ENCODE measurements around the gene THRAP3.

THRAP3 gene

GRCh38 chr1:36323636-36324352 is 99.6 kb downstream of the THRAP3 start, which contains the start of gene EVA1B:
Gene EVA1B (minus strand): TSS chr1:36323645. CDS start chr1:36323037, 608 bp downstream.
- ChIA-PET POLR2A (interaction anchor here (0.8 kb wide), 1 partner anchor 31 kb away, joined by 3 read pairs; no protein-coding TSS in a partner anchor), CTCF (interaction anchor here (1.3 to 3.2 kb wide), 6 partner anchors 12 to 74 kb away, joined by 4 to 15 read pairs (median 5); partner anchors contain the start of gene LSM10)
- Histone ChIP-seq H3K27me3 (replicated peaks in 2 of 5; ENCODE audit: control insufficient read depth in 4 of 5, insufficient read depth in 5 of 5, low read length in 4 of 5) (no peaks in the 10 kb centered on the region), H3K9me3 (ENCODE audit: control extremely low read depth in 1 of 5, control insufficient read depth in 4 of 5, insufficient read depth in 2 of 5, low read depth in 1 of 5, low read length in 4 of 5) (no peaks in the 10 kb centered on the region), H3K27ac (ENCODE audit: insufficient read depth in 1 of 2, low read depth in 1 of 2, low read length in 2 of 2, poor library complexity in 1 of 2, severe bottlenecking in 2 of 2) (peak within 1 kb of the TSS; percentile 50 to 79), H3K4me1 (ENCODE audit: control extremely low read depth in 1 of 4, control insufficient read depth in 4 of 4, insufficient read depth in 4 of 4, low read length in 3 of 4) (peaks cover 4 to 69% (median 67%) of the 10 kb centered on the region in 4 experiments), H3K36me3 (ENCODE audit: control insufficient read depth in 4 of 4, insufficient read depth in 4 of 4, low read length in 3 of 4) (peaks cover 0 to 11% (median 0%) of the 10 kb centered on the region in 4 experiments), H3K4me3 (ENCODE audit: control insufficient read depth in 1 of 7, extremely low read depth in 1 of 7, insufficient read depth in 4 of 7, low read depth in 2 of 7, low read length in 6 of 7) (peak within 1 kb of the TSS; percentile 31 to 86 (median 76))
- DNase-seq: peak in 2 of 3 donors; percentile 66 to 73
- WGBS (ENCODE audit: insufficient coverage): 4% methylated on average over 18 of the region's 36 CpGs

GRCh38 chr1:36324353-36324703 is 100.1 kb downstream of the THRAP3 start:
- WGBS (ENCODE audit: insufficient coverage): 7% methylated on average over 3 of the region's 9 CpGs
- peaks cover 0 to 11% (median 0%) of the 10 kb centered on the region in 4 experiments for H3K36me3 ChIP-seq (ENCODE audit: control insufficient read depth in 4 of 4, insufficient read depth in 4 of 4, low read length in 3 of 4)
- CTCF ChIA-PET: interaction anchor here (1.0 to 3.2 kb wide), 6 partner anchors 13 to 73 kb away, joined by 3 to 15 read pairs (median 4); partner anchors contain the start of gene LSM10
- H3K4me1 ChIP-seq (ENCODE audit: control extremely low read depth in 1 of 4, control insufficient read depth in 4 of 4, insufficient read depth in 4 of 4, low read length in 3 of 4): peaks cover 4 to 73% (median 72%) of the 10 kb centered on the region in 4 experiments
- DNase-seq: no peak
- H3K4me3 ChIP-seq (ENCODE audit: control insufficient read depth in 1 of 7, extremely low read depth in 1 of 7, insufficient read depth in 4 of 7, low read depth in 2 of 7, low read length in 6 of 7): peak overlapping the region in 3 of 7 experiments; percentile 2 to 86 (median 77)
- no peaks in the 10 kb centered on the region for H3K9me3 ChIP-seq (ENCODE audit: control extremely low read depth in 1 of 5, control insufficient read depth in 4 of 5, insufficient read depth in 2 of 5, low read depth in 1 of 5, low read length in 4 of 5)
- H3K27ac ChIP-seq (ENCODE audit: insufficient read depth in 1 of 2, low read depth in 1 of 2, low read length in 2 of 2, poor library complexity in 1 of 2, severe bottlenecking in 2 of 2): peak overlapping the region in 1 of 2 experiments; percentile 79
- POLR2A ChIA-PET: interaction anchor here (0.8 kb wide), 1 partner anchor 31 kb away, joined by 3 read pairs; no protein-coding TSS in a partner anchor
- H3K27me3 ChIP-seq (replicated peaks in 2 of 5; ENCODE audit: control insufficient read depth in 4 of 5, insufficient read depth in 5 of 5, low read length in 4 of 5): no peaks in the 10 kb centered on the region

GRCh38 chr1:36326499-36326898 is 102.3 kb downstream of the THRAP3 start:
- Histone ChIP-seq H3K4me1 (ENCODE audit: control extremely low read depth in 1 of 4, control insufficient read depth in 4 of 4, insufficient read depth in 4 of 4, low read length in 3 of 4) (peaks cover 4 to 59% (median 58%) of the 10 kb centered on the region in 4 experiments), H3K36me3 (ENCODE audit: control insufficient read depth in 4 of 4, insufficient read depth in 4 of 4, low read length in 3 of 4) (peaks cover 0 to 6% (median 0%) of the 10 kb centered on the region in 4 experiments), H3K27me3 (replicated peaks in 2 of 5; ENCODE audit: control insufficient read depth in 4 of 5, insufficient read depth in 5 of 5, low read length in 4 of 5) (no peaks in the 10 kb centered on the region), H3K9me3 (ENCODE audit: control extremely low read depth in 1 of 5, control insufficient read depth in 4 of 5, insufficient read depth in 2 of 5, low read depth in 1 of 5, low read length in 4 of 5) (no peaks in the 10 kb centered on the region), H3K4me3 (ENCODE audit: control insufficient read depth in 1 of 7, extremely low read depth in 1 of 7, insufficient read depth in 4 of 7, low read depth in 2 of 7, low read length in 6 of 7) (no peak overlapping the region), H3K27ac (ENCODE audit: insufficient read depth in 1 of 2, low read depth in 1 of 2, low read length in 2 of 2, poor library complexity in 1 of 2, severe bottlenecking in 2 of 2) (no peak overlapping the region)
- ChIA-PET POLR2A (interaction anchor here (1.1 kb wide), 1 partner anchor 24 kb away, joined by 3 read pairs; no protein-coding TSS in a partner anchor), CTCF (interaction anchor here (0.9 to 3.2 kb wide), 8 partner anchors 16 to 138 kb away, joined by 3 to 15 read pairs (median 4); partner anchors contain the start of gene SH3D21)
- peak in 2 of 3 donors; percentile 72 to 73 for DNase-seq
- 36% methylated on average over 5 of the region's 6 CpGs for WGBS (ENCODE audit: insufficient coverage)

GRCh38 chr1:36327421-36328087 is 103.3 kb downstream of the THRAP3 start:
- H3K27me3 ChIP-seq (replicated peaks in 2 of 5; ENCODE audit: control insufficient read depth in 4 of 5, insufficient read depth in 5 of 5, low read length in 4 of 5): no peaks in the 10 kb centered on the region
- 84% methylated on average over 9 of the region's 9 CpGs for WGBS (ENCODE audit: insufficient coverage)
- no peak overlapping the region for H3K27ac ChIP-seq (ENCODE audit: insufficient read depth in 1 of 2, low read depth in 1 of 2, low read length in 2 of 2, poor library complexity in 1 of 2, severe bottlenecking in 2 of 2)
- ChIA-PET POLR2A (interaction anchor here (1.1 kb wide), 1 partner anchor 22 kb away, joined by 3 read pairs; no protein-coding TSS in a partner anchor), CTCF (interaction anchor here (0.9 to 2.2 kb wide), 3 partner anchors 15 to 99 kb away, joined by 3 to 9 read pairs (median 5); partner anchors contain the start of gene SH3D21)
- H3K4me3 ChIP-seq (ENCODE audit: control insufficient read depth in 1 of 7, extremely low read depth in 1 of 7, insufficient read depth in 4 of 7, low read depth in 2 of 7, low read length in 6 of 7): no peak overlapping the region
- H3K9me3 ChIP-seq (ENCODE audit: control extremely low read depth in 1 of 5, control insufficient read depth in 4 of 5, insufficient read depth in 2 of 5, low read depth in 1 of 5, low read length in 4 of 5): no peaks in the 10 kb centered on the region
- DNase-seq: peak in 2 of 3 donors; percentile 72 to 75
- H3K4me1 ChIP-seq (ENCODE audit: control extremely low read depth in 1 of 4, control insufficient read depth in 4 of 4, insufficient read depth in 4 of 4, low read length in 3 of 4): peaks cover 4 to 49% (median 48%) of the 10 kb centered on the region in 4 experiments
- no peaks in the 10 kb centered on the region for H3K36me3 ChIP-seq (ENCODE audit: control insufficient read depth in 4 of 4, insufficient read depth in 4 of 4, low read length in 3 of 4)

- no peak for DNase-seq
- POLR2A ChIA-PET: no interaction called here
- H3K27ac ChIP-seq (ENCODE audit: insufficient read depth in 1 of 2, low read depth in 1 of 2, low read length in 2 of 2, poor library complexity in 1 of 2, severe bottlenecking in 2 of 2): no peak overlapping the region
- H3K9me3 ChIP-seq (ENCODE audit: control extremely low read depth in 1 of 5, control insufficient read depth in 4 of 5, insufficient read depth in 2 of 5, low read depth in 1 of 5, low read length in 4 of 5): no peaks in the 10 kb centered on the region
- H3K4me1 ChIP-seq (ENCODE audit: control extremely low read depth in 1 of 4, control insufficient read depth in 4 of 4, insufficient read depth in 4 of 4, low read length in 3 of 4): peaks cover 4 to 49% (median 43%) of the 10 kb centered on the region in 4 experiments
- no peaks in the 10 kb centered on the region for H3K27me3 ChIP-seq (replicated peaks in 2 of 5; ENCODE audit: control insufficient read depth in 4 of 5, insufficient read depth in 5 of 5, low read length in 4 of 5)
- H3K36me3 ChIP-seq (ENCODE audit: control insufficient read depth in 4 of 4, insufficient read depth in 4 of 4, low read length in 3 of 4): no peaks in the 10 kb centered on the region
- CTCF ChIA-PET: no interaction called here
- WGBS (ENCODE audit: insufficient coverage): 93% methylated on average over 5 of the region's 6 CpGs
- no peak overlapping the region for H3K4me3 ChIP-seq (ENCODE audit: control insufficient read depth in 1 of 7, extremely low read depth in 1 of 7, insufficient read depth in 4 of 7, low read depth in 2 of 7, low read length in 6 of 7)
Observed at GRCh38 chr1:36328088-36328480, 103.8 kb downstream of the THRAP3 start.

GRCh38 chr1:36328713-36329112 is 104.5 kb downstream of the THRAP3 start:
- Histone ChIP-seq H3K27me3 (replicated peaks in 2 of 5; ENCODE audit: control insufficient read depth in 4 of 5, insufficient read depth in 5 of 5, low read length in 4 of 5) (no peaks in the 10 kb centered on the region), H3K4me3 (ENCODE audit: control insufficient read depth in 1 of 7, extremely low read depth in 1 of 7, insufficient read depth in 4 of 7, low read depth in 2 of 7, low read length in 6 of 7) (no peak overlapping the region), H3K36me3 (ENCODE audit: control insufficient read depth in 4 of 4, insufficient read depth in 4 of 4, low read length in 3 of 4) (no peaks in the 10 kb centered on the region), H3K27ac (ENCODE audit: insufficient read depth in 1 of 2, low read depth in 1 of 2, low read length in 2 of 2, poor library complexity in 1 of 2, severe bottlenecking in 2 of 2) (no peak overlapping the region), H3K9me3 (ENCODE audit: control extremely low read depth in 1 of 5, control insufficient read depth in 4 of 5, insufficient read depth in 2 of 5, low read depth in 1 of 5, low read length in 4 of 5) (no peaks in the 10 kb centered on the region), H3K4me1 (ENCODE audit: control extremely low read depth in 1 of 4, control insufficient read depth in 4 of 4, insufficient read depth in 4 of 4, low read length in 3 of 4) (peaks cover 4 to 47% (median 42%) of the 10 kb centered on the region in 4 experiments)
- DNase-seq: no peak
- CTCF ChIA-PET: no interaction called here
- WGBS (ENCODE audit: insufficient coverage): 69% methylated on average over 6 of the region's 6 CpGs
- POLR2A ChIA-PET: no interaction called here
